Urothelium cell line (cell line): Measurements from ENCODE around the gene FABP7.

ENCODE experiments used
- DNase-seq: peaks from one replicate; pipeline ENCODE4 v3.0.0; 2011; ENCODE audit warnings: low spot score, mixed read lengths
- FAIRE-seq: peaks from 2 replicates; lab custom pipeline; 2011; peaks lifted over from hg19 to GRCh38; lab: Jason Lieb, UNC

Gene FABP7

GRCh38 chr6:122792766-122793165 lies 13.2 kb downstream of the FABP7 start:
- FAIRE-seq = no peak
- no peak for DNase-seq

DNA sequence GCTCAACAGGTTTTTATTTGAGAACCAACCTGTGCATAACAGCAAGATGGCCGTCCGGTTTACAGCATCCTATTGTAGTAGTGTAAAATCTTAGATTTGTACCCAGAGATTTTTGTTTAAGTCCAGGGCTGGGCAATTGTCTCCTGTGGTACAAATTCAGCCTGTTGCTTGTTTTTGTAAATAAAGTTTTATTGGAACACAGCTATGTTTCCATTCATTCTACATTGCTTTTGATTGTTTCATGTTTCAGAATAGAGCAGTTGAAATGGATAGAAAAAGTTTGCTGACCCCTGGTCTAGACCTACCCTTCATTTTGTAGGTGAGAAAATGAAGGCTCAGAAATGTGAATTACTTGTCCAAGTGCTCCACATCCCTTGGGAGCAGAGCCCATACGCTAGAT lies 18.0 kb downstream of the FABP7 start:
- DNase-seq (no peak), FAIRE-seq (no peak)

GRCh38 chr6:122798099-122798641 lies 18.7 kb downstream of the FABP7 start:
- FAIRE-seq (no peak), DNase-seq (no peak)

GRCh38 chr6:122799140-122799745 lies 19.7 kb downstream of the FABP7 start:
- FAIRE-seq = no peak
- DNase-seq = no peak

DNA sequence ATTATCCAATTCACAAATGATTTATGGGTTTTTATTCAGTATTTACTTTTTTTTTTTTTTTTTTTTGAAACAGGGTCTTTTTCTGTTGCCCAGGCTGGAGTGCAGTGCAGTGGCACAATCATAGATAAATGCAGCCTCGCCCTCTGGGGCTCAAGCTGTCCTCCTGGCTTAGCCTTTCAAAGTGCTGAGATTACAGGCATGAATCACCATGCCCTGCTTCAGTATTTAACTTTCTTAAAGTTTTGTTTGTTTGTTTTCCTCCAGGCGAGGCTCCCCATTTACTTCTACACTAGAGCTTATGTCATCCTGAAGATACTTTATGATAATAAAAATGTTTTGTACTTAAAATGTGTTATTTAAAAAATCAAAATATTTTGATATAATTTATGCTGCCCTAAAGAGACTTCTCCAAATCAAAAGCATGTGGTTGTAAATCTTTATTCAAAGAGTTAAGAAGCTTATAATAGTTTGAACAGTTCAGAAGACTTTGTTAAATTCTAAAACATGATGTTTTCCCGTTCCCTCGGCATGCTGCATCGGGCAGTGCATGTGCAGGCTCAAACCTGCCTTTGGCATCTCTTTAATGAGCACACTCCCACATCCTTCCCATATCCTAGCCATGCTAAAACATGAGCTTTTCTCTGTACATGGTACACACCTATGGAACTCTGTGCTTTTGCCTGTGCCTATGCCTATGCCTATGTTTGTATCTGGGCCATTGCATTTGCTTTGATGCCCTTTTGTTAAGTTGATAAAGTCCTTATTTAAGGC lies 20.6 kb downstream of the FABP7 start:
- FAIRE-seq (no peak), DNase-seq (no peak)

DNA sequence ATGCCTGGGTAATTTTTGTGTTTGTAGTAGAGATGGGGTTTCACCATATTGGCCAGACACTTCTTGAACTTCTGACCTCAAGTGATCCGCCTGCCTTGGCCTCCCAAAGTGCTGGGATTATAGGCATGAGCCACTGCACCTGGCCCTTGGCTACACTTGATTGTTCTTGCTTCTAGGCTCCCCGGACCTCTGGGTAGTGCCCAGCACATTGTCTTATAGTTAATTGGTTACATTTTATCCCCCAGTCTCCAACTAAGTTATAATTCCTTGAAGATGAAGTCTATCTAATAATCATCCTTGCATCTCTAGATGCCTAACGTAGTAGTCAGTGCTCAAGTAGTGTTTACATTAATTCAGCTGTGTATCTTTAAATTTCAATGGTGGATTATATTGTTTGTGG lies 21.4 kb downstream of the FABP7 start:
- no peak for DNase-seq
- no peak for FAIRE-seq

GRCh38 chr6:122801397-122801796 lies 21.9 kb downstream of the FABP7 start:
- no peak for FAIRE-seq
- no peak for DNase-seq

DNA sequence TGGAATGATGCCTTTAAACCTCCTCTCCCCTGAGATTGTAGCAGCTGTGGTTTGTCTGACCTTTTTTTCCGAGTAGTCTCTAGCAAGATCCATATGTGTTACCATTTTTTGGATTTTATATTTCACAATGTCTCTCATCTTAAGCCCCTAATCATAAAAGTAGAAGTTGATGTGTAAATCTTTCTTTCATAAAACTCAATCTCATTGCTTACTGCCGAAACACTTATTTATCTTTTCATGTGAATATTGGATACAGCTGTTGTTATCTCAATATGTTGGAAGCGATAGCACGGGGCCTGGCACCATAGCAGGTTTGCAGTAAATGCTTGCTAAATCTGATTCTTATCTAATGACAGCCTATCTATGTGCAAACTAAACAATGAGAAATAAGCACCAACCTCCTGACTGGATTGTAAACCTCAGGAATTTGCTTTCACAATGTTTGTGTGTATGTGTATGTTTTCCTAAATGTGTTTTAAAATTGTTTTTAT lies 23.7 kb downstream of the FABP7 start:
- DNase-seq (no peak), FAIRE-seq (no peak)

GRCh38 chr6:122804962-122805485 lies 25.5 kb downstream of the FABP7 start:
- FAIRE-seq (no peak), DNase-seq (no peak)

- no peak for DNase-seq
- FAIRE-seq = no peak
Measured at GRCh38 chr6:122806291-122806690, 26.8 kb downstream of the FABP7 start.

GRCh38 chr6:122808121-122808885 lies 28.8 kb downstream of the FABP7 start:
- FAIRE-seq = no peak

DNA sequence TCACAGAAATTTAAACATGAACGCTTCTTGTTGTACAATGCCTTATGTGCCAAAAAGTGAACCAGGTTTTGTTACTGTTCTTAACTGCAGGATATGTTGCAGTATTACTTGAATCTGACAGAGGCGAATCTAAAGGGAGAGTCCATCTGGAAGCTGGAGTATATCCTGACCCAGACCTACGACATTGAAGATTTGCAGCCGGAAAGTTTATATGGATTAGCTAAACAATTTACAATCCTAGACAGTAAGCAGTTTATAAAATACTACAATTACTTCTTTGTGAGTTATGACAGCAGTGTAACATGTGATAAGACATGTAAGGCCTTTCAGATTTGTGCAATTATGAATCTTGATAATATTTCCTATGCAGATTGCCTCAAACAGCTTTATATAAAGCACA lies 29.5 kb downstream of the FABP7 start:
- DNase-seq = no peak
- FAIRE-seq = no peak

More at GRCh38 chr6:122808121-122808885, 28.8 kb downstream of the FABP7 start:
- DNase-seq = no peak

- no peak for FAIRE-seq
- no peak for DNase-seq
Measured at GRCh38 chr6:122809691-122810090, 30.2 kb downstream of the FABP7 start.

DNA sequence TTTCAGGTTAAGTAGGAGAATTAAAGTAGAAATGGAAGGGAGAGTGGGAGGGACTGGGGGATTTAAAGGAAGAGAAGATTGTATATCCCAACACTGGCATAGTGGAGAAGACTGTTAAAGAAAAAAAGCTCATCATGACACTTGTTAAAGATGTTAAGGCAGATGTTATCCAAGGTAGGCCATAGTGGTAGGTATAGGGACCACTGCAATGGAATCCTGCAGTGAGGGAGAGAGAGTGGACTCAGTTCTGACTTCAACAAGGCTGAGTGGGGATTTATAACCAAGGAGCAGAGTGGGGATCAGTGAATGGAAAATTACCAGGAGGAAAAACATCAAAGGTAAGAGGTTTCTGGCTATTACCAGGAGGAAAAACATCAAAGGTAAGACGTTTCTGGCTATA lies 30.7 kb downstream of the FABP7 start:
- no peak for FAIRE-seq
- no peak for DNase-seq

GRCh38 chr6:122817358-122817757 lies 37.8 kb downstream of the FABP7 start:
- FAIRE-seq (no peak), DNase-seq (no peak)

DNA sequence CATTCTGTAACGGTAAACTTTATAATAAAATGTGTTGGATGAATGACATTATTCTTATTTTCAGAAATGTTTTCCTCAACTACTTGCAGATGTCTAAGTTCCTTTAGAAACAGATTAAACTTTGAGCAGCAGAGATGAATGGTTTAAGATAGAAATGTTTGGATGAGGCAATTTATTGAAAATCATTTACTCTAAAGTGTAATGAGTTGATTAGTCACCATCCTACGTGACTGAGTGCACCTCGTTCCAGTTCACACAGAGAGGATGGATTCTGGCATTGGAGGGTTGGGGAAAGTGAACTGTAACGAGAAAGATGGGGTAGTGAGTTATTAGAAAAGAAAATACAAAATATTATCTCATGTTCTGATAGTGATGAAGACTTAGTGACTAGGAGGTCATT lies 38.2 kb downstream of the FABP7 start:
- FAIRE-seq (no peak), DNase-seq (no peak)

DNA sequence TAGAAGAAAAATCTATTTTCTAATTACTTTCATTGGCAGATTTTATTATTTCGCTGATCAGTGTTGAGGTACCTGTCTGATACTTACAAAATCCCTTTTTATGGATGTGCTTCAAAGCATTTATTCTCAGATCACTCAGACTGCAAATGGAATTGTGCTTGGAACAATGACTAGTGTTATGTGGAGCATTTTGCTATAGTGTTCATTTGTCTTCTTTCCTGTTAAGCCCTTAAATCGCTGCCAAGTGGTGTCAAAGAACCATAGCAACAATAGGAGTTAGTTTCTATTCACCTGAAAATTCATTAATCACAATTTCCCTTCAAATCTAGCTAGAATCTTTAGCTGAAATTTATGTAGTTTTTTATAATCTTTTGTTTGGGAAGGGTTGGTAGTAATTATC lies 39.4 kb downstream of the FABP7 start:
- no peak for FAIRE-seq
- no peak for DNase-seq

- FAIRE-seq = no peak
Measured at GRCh38 chr6:122821095-122821494, 41.6 kb downstream of the FABP7 start.

GRCh38 chr6:122825163-122825562 lies 45.6 kb downstream of the FABP7 start:
- no peak for DNase-seq
- no peak for FAIRE-seq

More at GRCh38 chr6:122821095-122821494, 41.6 kb downstream of the FABP7 start:
- DNase-seq = no peak

DNA sequence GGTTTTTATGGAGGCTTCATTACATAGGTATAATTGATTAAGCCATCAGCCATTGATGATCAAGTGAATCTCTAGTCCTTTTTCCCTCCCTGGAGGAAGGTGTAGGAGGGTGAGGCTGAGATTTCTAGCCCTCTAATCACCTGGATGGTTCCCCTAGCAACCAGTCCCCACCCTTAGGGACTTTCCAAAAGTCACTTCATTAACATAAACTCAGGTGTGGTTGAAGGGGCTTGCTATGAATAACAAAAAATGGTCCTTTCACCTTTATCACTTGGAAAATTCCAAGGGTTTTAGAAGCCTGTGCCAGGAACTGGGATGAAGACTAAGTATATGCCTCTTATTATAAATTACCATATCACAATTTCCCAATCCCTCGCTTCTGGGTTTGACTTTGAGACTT lies 49.9 kb downstream of the FABP7 start:
- FAIRE-seq (no peak), DNase-seq (no peak)

GRCh38 chr6:122831511-122831910 lies 52.0 kb downstream of the FABP7 start:
- no peak for FAIRE-seq

More at GRCh38 chr6:122831511-122831910, 52.0 kb downstream of the FABP7 start:
- DNase-seq = no peak
